Stimulated activated CD8-positive, alpha-beta memory T cell treated with anti-CD3 and anti-CD28 coated beads, Interleukin-7, amount 100 ng/mL, for 1 hour (primary cell): ENCODE results near the gene MFRP.

Experiments
- DNase-seq, 2 donors: peaks; one replicate each; pipeline ENCODE4 v3.0.0-alpha.2; 2020; ENCODE audit warnings: low read depth in 2 of 2

MFRP gene

GRCh38 chr11:119318240-119319135 is 28.0 kb downstream of the MFRP start:
- DNase-seq: no peak

GRCh38 chr11:119317592-119318239 is 28.8 kb downstream of the MFRP start:
- DNase-seq: no peak

GRCh38 chr11:119316729-119317591 is 29.5 kb downstream of the MFRP start, which contains the start of gene MCAM:
TSS of gene MCAM (minus strand) at chr11:119317130. CDS start at chr11:119317101, 29 bp downstream.
- no peak for DNase-seq

GRCh38 chr11:119316016-119316728 is 30.3 kb downstream of the MFRP start:
- DNase-seq: no peak

- DNase-seq: no peak
Measured at GRCh38 chr11:119315131-119316015, 31.1 kb downstream of the MFRP start.

GRCh38 chr11:119314726-119315125 is 31.8 kb downstream of the MFRP start:
- DNase-seq: no peak

- no peak for DNase-seq
Measured at GRCh38 chr11:119310682-119311052, 35.8 kb downstream of the MFRP start.

GRCh38 chr11:119309953-119310681 is 36.4 kb downstream of the MFRP start:
- no peak for DNase-seq

- no peak for DNase-seq
Measured at GRCh38 chr11:119309411-119309810, 37.1 kb downstream of the MFRP start.

- no peak for DNase-seq
Measured at GRCh38 chr11:119307974-119308373, 38.5 kb downstream of the MFRP start.

- no peak for DNase-seq
Measured at GRCh38 chr11:119307219-119307618, 39.3 kb downstream of the MFRP start.

GRCh38 chr11:119306373-119306890 is 40.1 kb downstream of the MFRP start:
- DNase-seq: no peak

- no peak for DNase-seq
Measured at GRCh38 chr11:119305556-119306372, 40.7 kb downstream of the MFRP start.

- no peak for DNase-seq
Measured at GRCh38 chr11:119303227-119303718, 43.2 kb downstream of the MFRP start.

GRCh38 chr11:119300198-119300964 is 46.1 kb downstream of the MFRP start:
- DNase-seq: no peak

GRCh38 chr11:119299416-119299815 is 47.1 kb downstream of the MFRP start:
- no peak for DNase-seq

GRCh38 chr11:119298726-119299125 is 47.8 kb downstream of the MFRP start:
- no peak for DNase-seq

GRCh38 chr11:119297938-119298337 is 48.6 kb downstream of the MFRP start:
- no peak for DNase-seq
